K562 (cell line): ENCODE data around the gene STX12. TPM values are rescaled to one million over a fixed set of nuclear protein-coding genes. Genes with fewer than 3 reads are reported as not detected.

Source experiments
- ATF1 ChIP-seq, 2 experiments: fragments of 450-650 bp in 1 of 2; IDR thresholded peaks; 2 replicates each; pipeline ENCODE4 v1.6.1; 2016; ENCODE audit warnings: missing compliant biosample characterization in 1 of 2, missing genetic modification characterization in 1 of 2
- CBX1 ChIP-seq: sonication (generic); IDR thresholded peaks from 2 replicates; pipeline ENCODE4 v1.6.1; 2016; ENCODE audit warnings: antibody characterized with exemption, low read depth, mild to moderate bottlenecking
- CCNT2 ChIP-seq: IDR thresholded peaks from 2 replicates; pipeline ENCODE4 v1.6.1; 2011; ENCODE audit warnings: borderline replicate concordance, low read depth, mild to moderate bottlenecking, moderate library complexity, mixed read lengths, low read length; ENCODE audit not compliant: insufficient read length; ENCODE audit errors: extremely low read depth
- HIVEP1 ChIP-seq: fragments of 250-450 bp; sonication (Bioruptor Pico); IDR thresholded peaks from 2 replicates; pipeline ENCODE4 v1.4.0; 2020; ENCODE audit warnings: mild to moderate bottlenecking
- KAT8 ChIP-seq: fragments of 450-650 bp; IDR thresholded peaks from 2 replicates; pipeline ENCODE4 v1.6.1; 2016; ENCODE audit warnings: low read depth, mild to moderate bottlenecking
- LARP7 ChIP-seq: fragments of 450-650 bp; IDR thresholded peaks from 2 replicates; pipeline ENCODE4 v1.6.1; 2016
- MECOM ChIP-seq: fragments of 250-450 bp; sonication (Bioruptor Pico); IDR thresholded peaks from 2 replicates; pipeline ENCODE4 v1.8.0; 2022; ENCODE audit warnings: inconsistent platforms
- MTA2 ChIP-seq: fragments of 450-650 bp; IDR thresholded peaks from 2 replicates; pipeline ENCODE4 v1.6.1; 2016; ENCODE audit warnings: low read depth
- NRF1 ChIP-seq, 2 experiments: fragments of 450-650 bp; IDR thresholded peaks in 1 of 2; conservative IDR thresholded peaks in 1 of 2; 2 replicates each; pipeline ENCODE4 v1.6.1; 2014; ENCODE audit warnings: mild to moderate bottlenecking in 2 of 2
- SMAD4 ChIP-seq: fragments of 250-450 bp; sonication (Bioruptor Pico); conservative IDR thresholded peaks from 2 replicates; pipeline ENCODE4 v1.8.0; 2021; ENCODE audit warnings: inconsistent platforms, mild to moderate bottlenecking, moderate library complexity
- TAF7 ChIP-seq: fragments of 450-650 bp; IDR thresholded peaks from 2 replicates; pipeline ENCODE4 v1.6.1; 2016; ENCODE audit warnings: missing genetic modification characterization, missing compliant biosample characterization
- TBL1XR1 ChIP-seq, 2 experiments: IDR thresholded peaks; 2 replicates each; pipeline ENCODE4 v1.6.1; 2012; ENCODE audit warnings: improper control_type of control experiment in 2 of 2, low read length in 2 of 2, mild to moderate bottlenecking in 1 of 2
- TBP ChIP-seq: optimal IDR thresholded peaks from 2 replicates; pipeline ENCODE3; 2011; ENCODE audit warnings: low read depth, low read length, improper control_type of control experiment
- polyA plus RNA-seq, 8 experiments: library from polyadenylated mRNA; depleted of rRNA in 4 of 8; stranded (reverse) in 5 of 8; unstranded in 3 of 8; fragments of >200 nt; fragmentation: Nextera tagmentation in 2 of 8; fragmentation: Illumina TruSeq in 1 of 8; extraction: Ambion mirVana in 2 of 8; extraction: Trizol in 1 of 8; gene quantifications; 2 replicates each; pipeline versions ENCODE4 v1.2.1 to v1.2.3, GENCODE V29; 2011 to 2014; ENCODE audit warnings: inconsistent platforms in 1 of 8, missing spikeins in 1 of 8
- total RNA-seq, 7 experiments: library from RNA; depleted of rRNA in 6 of 7; stranded (reverse); fragments of >200 nt in 6 of 7; fragmentation: Illumina TruSeq in 2 of 7; extraction: Trizol in 2 of 7; gene quantifications; 2 replicates each; pipeline versions ENCODE4 v1.2.1 to v1.2.3, GENCODE V29; 2011 to 2021; ENCODE audit warnings: low replicate concordance in 1 of 7
- TF ChIP-seq, protein P1 (sequence below): sonication (generic); formaldehyde crosslinking; IDR thresholded peaks from 2 replicates; pipeline ENCODE4 v1.8.1; 2023; ENCODE audit warnings: mild to moderate bottlenecking, missing genetic modification reagents
- TF ChIP-seq, protein P2 (sequence below): fragments of 450-650 bp; formaldehyde crosslinking; IDR thresholded peaks from 2 replicates; pipeline ENCODE4 v1.4.0; 2020; ENCODE audit warnings: mild to moderate bottlenecking, moderate library complexity
- TF ChIP-seq, protein P3 (sequence below): sonication (generic); formaldehyde crosslinking; IDR thresholded peaks from 2 replicates; pipeline ENCODE4 v1.8.0; 2022; ENCODE audit warnings: mild to moderate bottlenecking, low read depth, missing genetic modification reagents
- TF ChIP-seq, protein P4 (sequence below): fragments of 450-650 bp; IDR thresholded peaks from 2 replicates; pipeline ENCODE4 v1.6.1; 2016; ENCODE audit warnings: antibody characterized with exemption
- TF ChIP-seq, protein P5 (sequence below): sonication (generic); formaldehyde crosslinking; IDR thresholded peaks from 2 replicates; pipeline ENCODE4 v1.8.0; 2023; ENCODE audit warnings: mild to moderate bottlenecking, missing genetic modification reagents
- TF ChIP-seq, protein P6 (sequence below): sonication (generic); formaldehyde crosslinking; IDR thresholded peaks from 2 replicates; pipeline ENCODE4 v1.8.0; 2022; ENCODE audit warnings: mild to moderate bottlenecking, missing genetic modification reagents

The STX12 gene
- total and polyA plus RNA-seq, 9 of the 15 experiments (the other 6 are each of a cell fraction or from before 2014, with no cell fraction given), result 16.9 to 31.3 (median 25.7) TPM

DNA sequence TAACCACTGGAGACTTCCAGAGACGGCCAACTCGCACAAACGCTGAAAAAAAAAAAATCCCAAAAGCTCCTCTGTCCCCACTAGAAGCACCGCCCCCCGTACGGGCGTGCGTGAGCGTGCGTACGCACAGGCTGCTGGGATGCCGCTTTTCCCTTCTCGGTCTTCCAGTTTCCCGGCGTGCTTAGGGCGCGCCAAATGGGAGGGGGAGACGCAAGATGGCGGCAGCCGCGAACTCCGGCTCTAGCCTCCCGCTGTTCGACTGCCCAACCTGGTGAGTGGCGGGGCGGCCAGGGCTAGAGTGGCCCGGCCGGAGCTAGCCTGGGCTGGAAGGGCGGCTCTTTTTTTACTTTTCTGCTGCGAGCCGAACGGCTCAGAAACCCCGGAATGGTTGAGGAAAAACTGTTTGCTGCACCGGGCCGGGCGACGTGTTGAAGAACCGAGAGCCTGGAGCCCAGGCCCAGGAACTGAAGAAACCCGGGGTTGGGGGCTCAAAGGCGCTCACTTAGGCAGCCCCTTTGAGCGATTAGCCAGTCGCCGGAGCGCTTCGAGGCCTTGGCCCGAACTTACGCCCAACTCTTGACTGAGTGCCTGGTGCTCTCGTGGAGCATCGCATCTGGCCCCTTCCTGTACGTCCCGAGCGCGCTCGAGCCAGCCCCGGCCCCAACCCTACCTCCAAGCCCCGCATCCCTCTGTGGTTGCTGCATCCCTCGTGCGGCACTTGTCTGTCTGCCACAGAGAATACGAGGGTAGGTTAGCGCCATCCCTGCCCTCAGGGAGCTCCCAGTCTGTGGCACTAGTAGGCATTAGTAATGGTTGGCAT, 57.8 kb downstream of the STX12 start, which contains the start of gene PPP1R8 (continued):
- no peak for TF ChIP-seq MECOM (CRISPR knock-in tag)
- peak; percentile 99 for TF ChIP-seq TAF7 (tag)
- TF ChIP-seq, protein P1, sequence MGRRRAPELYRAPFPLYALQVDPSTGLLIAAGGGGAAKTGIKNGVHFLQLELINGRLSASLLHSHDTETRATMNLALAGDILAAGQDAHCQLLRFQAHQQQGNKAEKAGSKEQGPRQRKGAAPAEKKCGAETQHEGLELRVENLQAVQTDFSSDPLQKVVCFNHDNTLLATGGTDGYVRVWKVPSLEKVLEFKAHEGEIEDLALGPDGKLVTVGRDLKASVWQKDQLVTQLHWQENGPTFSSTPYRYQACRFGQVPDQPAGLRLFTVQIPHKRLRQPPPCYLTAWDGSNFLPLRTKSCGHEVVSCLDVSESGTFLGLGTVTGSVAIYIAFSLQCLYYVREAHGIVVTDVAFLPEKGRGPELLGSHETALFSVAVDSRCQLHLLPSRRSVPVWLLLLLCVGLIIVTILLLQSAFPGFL (CRISPR knock-in tag), result 0 out of 2 replicates have a peak, but pooled peaks have one; percentile 21
- TF ChIP-seq, protein P2, sequence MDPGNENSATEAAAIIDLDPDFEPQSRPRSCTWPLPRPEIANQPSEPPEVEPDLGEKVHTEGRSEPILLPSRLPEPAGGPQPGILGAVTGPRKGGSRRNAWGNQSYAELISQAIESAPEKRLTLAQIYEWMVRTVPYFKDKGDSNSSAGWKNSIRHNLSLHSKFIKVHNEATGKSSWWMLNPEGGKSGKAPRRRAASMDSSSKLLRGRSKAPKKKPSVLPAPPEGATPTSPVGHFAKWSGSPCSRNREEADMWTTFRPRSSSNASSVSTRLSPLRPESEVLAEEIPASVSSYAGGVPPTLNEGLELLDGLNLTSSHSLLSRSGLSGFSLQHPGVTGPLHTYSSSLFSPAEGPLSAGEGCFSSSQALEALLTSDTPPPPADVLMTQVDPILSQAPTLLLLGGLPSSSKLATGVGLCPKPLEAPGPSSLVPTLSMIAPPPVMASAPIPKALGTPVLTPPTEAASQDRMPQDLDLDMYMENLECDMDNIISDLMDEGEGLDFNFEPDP, result no peak
- TF ChIP-seq, protein P3, sequence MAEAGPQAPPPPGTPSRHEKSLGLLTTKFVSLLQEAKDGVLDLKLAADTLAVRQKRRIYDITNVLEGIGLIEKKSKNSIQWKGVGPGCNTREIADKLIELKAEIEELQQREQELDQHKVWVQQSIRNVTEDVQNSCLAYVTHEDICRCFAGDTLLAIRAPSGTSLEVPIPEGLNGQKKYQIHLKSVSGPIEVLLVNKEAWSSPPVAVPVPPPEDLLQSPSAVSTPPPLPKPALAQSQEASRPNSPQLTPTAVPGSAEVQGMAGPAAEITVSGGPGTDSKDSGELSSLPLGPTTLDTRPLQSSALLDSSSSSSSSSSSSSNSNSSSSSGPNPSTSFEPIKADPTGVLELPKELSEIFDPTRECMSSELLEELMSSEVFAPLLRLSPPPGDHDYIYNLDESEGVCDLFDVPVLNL (CRISPR knock-in tag), result peak; percentile 74; the same call in 1 of the 2 replicates
- 0 out of 2 replicates have a peak, but pooled peaks have one; percentile 11 for TF ChIP-seq MTA2
- TF ChIP-seq CBX1, result peak; percentile 62; the same call in 1 of the 2 replicates
- TF ChIP-seq TBP, result peak; percentile 97
- no peak for TF ChIP-seq SMAD4 (CRISPR knock-in tag)
- TF ChIP-seq HIVEP1 (CRISPR knock-in tag), result no peak
- TF ChIP-seq KAT8, result peak; percentile 59; the same call in 1 of the 2 replicates
- TF ChIP-seq NRF1 (conservative IDR thresholded peaks at IDR 0.05 in 1 of 2, IDR thresholded peaks at IDR 0.05 in 1 of 2), result peak; percentile 95
- no peak for TF ChIP-seq ATF1 (CRISPR knock-in tag; IDR thresholded peaks at IDR 0.05)
- peak; percentile 71 for TF ChIP-seq ATF1 (tag; IDR thresholded peaks at IDR 0.05)
- TF ChIP-seq TBL1XR1 (IDR thresholded peaks at IDR 0.05; ENCODE audit: low read length in 2 of 2), result no peak; a peak in 1 of 4 replicates
- TF ChIP-seq LARP7, result no peak
- TF ChIP-seq, protein P4, sequence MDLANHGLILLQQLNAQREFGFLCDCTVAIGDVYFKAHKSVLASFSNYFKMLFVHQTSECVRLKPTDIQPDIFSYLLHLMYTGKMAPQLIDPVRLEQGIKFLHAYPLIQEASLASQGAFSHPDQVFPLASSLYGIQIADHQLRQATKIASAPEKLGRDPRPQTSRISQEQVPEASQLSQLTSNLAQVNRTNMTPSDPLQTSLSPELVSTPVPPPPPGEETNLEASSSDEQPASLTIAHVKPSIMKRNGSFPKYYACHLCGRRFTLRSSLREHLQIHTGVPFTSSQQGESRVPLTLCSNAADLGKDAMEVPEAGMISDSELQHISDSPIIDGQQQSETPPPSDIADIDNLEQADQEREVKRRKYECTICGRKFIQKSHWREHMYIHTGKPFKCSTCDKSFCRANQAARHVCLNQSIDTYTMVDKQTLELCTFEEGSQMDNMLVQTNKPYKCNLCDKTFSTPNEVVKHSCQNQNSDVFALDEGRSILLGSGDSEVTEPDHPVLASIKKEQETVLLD, result peak; percentile 98
- TF ChIP-seq, protein P5, sequence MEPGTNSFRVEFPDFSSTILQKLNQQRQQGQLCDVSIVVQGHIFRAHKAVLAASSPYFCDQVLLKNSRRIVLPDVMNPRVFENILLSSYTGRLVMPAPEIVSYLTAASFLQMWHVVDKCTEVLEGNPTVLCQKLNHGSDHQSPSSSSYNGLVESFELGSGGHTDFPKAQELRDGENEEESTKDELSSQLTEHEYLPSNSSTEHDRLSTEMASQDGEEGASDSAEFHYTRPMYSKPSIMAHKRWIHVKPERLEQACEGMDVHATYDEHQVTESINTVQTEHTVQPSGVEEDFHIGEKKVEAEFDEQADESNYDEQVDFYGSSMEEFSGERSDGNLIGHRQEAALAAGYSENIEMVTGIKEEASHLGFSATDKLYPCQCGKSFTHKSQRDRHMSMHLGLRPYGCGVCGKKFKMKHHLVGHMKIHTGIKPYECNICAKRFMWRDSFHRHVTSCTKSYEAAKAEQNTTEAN (CRISPR knock-in tag), result peak; percentile 64
- TF ChIP-seq, protein P6, sequence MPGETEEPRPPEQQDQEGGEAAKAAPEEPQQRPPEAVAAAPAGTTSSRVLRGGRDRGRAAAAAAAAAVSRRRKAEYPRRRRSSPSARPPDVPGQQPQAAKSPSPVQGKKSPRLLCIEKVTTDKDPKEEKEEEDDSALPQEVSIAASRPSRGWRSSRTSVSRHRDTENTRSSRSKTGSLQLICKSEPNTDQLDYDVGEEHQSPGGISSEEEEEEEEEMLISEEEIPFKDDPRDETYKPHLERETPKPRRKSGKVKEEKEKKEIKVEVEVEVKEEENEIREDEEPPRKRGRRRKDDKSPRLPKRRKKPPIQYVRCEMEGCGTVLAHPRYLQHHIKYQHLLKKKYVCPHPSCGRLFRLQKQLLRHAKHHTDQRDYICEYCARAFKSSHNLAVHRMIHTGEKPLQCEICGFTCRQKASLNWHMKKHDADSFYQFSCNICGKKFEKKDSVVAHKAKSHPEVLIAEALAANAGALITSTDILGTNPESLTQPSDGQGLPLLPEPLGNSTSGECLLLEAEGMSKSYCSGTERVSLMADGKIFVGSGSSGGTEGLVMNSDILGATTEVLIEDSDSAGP (CRISPR knock-in tag), result peak; percentile 24; the same call in 1 of the 2 replicates
- TF ChIP-seq CCNT2, result peak; percentile 75
